Inflammatory macrophage (primary cell): Measurements from ENCODE around the gene ABCC12.

ENCODE experiments used
- DNase-seq, 2 donors: peaks; one replicate each; pipeline ENCODE4 v3.0.0-alpha.2; 2020 to 2022

Gene ABCC12

DNA sequence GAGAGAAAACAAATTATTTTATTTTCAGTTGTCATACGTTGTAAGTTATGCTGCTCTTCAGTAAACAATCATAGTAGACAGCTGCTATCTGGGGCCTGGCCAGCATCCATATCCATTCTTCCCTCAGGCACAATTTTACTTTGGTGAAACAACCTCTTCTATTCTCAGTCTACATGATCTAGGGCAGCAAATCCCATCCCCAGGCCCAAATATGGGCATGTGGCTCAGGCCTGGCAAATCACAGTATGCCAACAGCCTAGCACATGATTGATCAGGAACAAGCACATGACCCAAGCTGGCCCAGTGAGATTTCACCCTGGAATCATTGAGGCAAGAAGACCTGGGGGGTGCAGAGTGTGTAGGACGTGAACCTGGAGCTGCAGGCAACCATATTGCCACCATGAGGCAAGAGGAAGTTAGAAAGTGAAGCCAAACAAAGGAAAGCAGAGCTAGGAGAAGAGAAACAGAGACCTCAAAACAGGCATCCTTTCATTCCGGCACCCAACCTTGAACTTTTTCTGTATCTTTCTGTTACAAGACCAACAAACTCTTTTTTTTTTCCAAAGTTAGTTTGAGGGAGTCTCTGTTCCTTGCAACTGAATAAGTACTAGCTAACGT lies 10.3 kb upstream of the ABCC12 start:
- DNase-seq, result no peak

DNA sequence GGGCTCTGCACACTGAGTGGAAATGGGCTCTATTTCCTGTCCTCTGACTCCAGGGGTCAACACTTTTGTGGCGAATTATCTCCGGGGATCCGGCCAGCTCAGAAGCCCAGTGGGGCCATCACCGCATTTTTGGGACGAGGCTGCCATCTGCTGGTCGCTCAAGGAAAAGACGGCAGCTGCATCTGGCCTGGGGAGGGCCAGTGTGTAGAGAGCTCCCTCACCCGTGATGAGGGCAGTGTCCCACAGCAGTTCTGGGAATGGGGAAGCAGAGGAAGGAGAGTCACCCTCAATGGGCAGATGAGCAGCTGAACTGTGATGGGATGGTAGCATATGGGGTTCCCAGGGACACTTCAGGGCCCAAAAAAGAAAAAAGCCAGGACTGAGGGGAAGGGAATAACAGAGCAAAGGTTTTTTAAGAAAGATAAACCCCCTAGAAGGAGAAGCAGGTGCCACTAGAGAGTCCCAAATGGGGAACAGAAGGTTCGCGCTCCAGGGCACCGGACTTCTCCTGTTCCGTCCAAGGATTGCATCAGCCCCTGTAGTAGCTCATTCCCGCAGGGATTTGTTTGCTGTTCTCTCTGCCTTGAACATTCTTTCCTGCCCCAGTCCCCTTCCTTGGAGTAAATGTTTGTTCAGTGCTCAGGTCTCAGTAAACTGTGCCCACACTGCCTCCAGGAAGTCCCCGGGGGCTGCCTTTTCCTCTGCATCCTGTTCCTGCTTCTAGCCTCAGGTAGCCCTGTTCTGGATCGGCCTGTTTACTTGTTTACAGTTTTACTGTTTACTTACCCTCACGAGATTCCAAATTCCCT lies 9.3 kb upstream of the ABCC12 start:
- peak; percentile 86 to 88 for DNase-seq

- no peak for DNase-seq
Measured at GRCh38 chr16:48162839-48163410, 7.1 kb upstream of the ABCC12 start.

DNA sequence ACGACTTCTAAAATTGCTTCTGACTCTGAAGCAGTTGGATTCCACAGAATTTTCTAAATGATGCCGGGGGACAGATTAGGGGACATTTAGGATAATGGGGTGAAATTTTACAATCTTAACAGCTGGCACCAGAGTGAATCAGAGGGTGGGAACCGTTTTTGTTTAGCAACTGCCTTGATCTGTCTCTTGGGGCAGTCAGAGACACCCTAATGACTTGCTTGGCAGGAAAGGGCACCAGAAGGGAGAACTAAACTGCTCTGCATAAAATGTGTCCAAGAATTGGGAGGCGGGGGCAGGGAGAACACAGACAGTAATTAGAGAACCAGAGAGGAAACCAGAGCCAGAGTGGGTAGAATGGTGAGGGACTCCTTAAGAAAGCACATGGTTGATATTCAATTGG lies 6.1 kb upstream of the ABCC12 start:
- DNase-seq, result no peak

DNA sequence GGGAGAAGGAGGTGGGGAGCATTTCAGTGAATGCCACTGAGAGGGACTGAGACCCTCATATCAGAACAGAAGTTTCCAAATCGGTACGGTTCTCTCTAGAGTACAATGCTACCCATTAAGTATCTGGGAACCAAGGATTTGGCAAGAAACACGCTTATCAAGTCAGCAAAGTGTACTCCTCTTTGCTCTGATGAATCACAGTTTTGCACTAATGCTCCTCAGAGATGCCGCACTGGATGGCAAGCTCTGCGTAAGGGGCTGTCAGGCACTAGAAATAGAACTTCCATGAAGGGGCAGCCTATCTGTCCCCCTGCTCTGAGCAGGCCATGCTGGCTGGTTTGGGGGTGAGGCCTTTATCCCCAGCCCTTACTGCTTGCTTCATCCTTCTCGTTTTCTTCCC lies 4.8 kb upstream of the ABCC12 start:
- DNase-seq, result no peak

DNA sequence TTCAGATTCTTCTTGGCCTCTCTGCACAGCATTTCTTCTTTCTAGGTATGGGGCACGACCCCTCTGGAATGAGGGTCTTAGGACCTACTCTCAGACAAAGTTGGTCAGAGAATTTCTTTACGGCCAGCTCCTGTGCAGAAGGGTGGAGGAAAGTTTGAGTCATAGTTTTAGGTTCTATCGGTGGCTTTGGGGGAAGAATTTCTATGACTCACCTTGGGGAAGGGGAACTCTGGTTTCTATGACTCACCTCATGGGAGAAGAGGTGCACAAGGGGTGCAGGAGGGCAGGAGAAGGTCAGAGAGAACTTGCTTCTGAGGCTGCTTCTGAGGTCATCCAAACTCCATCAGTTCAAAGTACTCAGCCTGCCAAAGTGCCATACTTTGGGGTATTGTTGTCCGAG lies 2.5 kb upstream of the ABCC12 start:
- DNase-seq, result peak in 1 of 2 donors; percentile 7

- DNase-seq, result no peak
Measured at GRCh38 chr16:48157794-48158193, 2.0 kb upstream of the ABCC12 start.

DNA sequence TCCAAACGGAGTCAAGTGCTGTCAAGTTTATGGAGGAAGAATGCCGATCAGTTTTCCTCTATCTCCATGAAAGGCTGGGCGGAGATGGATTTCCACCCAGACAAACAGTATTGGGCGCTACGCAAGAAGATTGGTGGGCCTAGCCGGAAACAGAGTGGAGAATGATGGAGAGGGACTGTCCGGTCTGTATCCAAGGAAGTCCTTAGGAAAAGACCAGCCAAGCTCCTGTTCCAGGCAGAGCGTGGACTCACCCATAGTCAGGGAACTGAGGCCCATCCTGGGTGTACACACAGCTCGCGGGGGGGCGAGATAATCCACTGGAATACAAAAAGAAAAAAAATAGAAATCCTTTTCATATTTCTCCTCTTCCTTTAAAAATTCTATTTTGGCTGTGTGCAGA lies 1.5 kb upstream of the ABCC12 start:
- DNase-seq, result no peak

DNA sequence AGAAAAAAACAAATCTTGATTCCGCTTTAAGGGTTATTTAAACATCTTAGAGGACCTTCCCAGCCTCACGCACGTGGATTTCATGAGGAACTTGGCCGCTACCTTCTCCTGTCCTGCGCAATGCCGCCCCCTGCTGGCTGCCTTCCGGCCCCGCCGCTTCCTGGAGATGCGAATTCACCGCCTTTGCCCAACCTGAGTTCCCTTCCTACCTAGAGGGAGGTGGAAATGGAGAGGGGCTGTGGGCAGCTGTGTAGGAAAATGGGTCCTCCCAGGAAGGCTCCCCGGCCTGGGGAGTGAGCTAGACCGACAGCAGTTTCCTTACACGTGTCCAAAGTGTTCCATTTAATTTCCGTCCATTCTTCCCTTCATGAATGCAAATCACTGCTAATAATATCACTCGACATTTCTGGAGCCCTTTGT lies 1.0 kb upstream of the ABCC12 start:
- DNase-seq, result peak; percentile 79

- no peak for DNase-seq
Measured at GRCh38 chr16:48153774-48154173, 2.0 kb downstream of the ABCC12 start.

- DNase-seq, result no peak
Measured at GRCh38 chr16:48152226-48152625, 3.6 kb downstream of the ABCC12 start.

DNA sequence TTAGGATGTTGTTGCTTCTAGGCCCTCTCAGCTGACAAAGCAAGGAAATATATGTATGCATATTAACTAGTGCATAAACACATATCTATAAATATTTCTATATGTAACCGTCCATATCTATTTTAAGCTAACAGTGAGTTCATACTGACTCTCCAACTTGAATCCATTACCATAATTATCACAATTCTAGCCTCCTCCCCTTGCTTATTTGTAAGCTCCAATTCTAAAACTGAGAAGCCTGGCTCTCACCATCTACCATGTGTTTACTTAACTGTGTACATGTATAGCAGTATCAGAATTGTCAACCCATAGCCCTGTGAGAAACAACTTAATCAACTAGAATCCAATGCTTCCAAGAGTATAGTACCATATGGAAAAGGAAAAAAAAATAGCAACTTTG lies 5.1 kb downstream of the ABCC12 start:
- no peak for DNase-seq

DNA sequence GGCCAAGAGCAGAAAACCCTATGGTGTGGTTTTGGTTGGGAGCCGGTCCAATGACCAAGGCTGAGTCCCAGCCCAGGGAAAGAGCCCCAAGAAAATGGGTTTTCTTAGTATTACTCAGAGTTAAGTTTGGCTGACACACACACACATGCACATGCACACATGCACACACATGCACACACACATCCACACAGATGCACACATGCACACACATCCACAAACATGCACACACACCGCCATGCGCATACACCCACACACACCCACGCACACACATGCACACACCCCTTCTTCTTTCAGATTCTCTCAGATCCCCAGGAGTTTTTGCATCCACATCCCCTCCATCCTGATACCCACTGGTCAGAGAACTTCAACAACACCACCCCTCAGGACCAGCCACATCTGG lies 9.1 kb downstream of the ABCC12 start:
- DNase-seq, result no peak

GRCh38 chr16:48146131-48146530 lies 9.7 kb downstream of the ABCC12 start:
- no peak for DNase-seq

DNA sequence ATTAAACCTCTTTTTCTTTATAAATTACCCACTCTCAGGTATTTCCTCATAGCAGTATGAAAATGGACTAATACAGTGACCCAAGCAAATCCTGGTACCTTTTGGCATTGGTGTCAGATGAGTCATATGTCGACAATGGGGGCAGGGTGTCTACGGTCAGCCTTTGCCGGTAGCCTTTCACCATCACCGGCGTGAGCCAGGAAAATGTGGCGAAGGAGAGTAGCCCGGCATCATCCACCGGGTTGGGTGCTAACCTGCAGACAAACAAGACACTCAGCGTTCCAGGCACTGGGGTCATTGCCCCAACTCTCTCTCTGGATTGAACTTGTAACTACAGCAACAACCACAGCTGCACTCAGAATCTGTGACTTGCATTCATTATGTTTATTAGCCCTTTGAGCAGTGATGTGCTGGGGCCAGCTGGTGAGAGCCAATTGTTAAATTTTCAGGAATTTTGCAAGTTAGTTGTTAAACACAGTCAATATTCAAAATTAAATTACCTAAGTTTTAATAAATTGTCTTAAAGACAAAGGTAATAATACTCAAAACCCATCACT lies 11.9 kb downstream of the ABCC12 start:
- no peak for DNase-seq

GRCh38 chr16:48140821-48141220 lies 15.0 kb downstream of the ABCC12 start:
- no peak for DNase-seq

DNA sequence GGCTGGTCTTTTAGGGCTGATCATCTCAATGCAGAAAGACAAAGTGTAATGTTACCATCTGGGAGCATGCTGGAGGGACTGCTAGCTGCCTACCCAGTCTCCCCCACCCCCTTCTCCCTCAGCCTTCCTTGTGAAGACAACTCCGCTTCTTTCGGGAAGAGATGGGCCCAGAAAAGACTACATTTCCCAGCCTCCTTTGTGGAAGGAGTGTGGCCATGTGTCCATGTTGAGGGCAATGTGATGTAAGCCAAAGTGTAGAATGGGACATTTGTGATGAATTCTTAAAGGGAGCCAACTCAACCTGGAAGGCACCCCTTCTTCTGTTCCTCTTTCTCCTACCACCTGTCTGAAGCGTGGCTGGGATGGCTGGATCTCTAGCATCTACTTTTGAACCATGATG lies 16.3 kb downstream of the ABCC12 start:
- DNase-seq, result no peak

- no peak for DNase-seq
Measured at GRCh38 chr16:48138543-48138942, 17.2 kb downstream of the ABCC12 start.

GRCh38 chr16:48137822-48138221 lies 18.0 kb downstream of the ABCC12 start:
- DNase-seq, result no peak

GRCh38 chr16:48136547-48137360 lies 19.0 kb downstream of the ABCC12 start:
- DNase-seq, result no peak

- no peak for DNase-seq
Measured at GRCh38 chr16:48133455-48134211, 22.2 kb downstream of the ABCC12 start.

GRCh38 chr16:48132696-48133095 lies 23.1 kb downstream of the ABCC12 start:
- DNase-seq, result no peak
